NCI-H1092 treated with DMSO at 0.1 percent for 48 hours (cell line): ENCODE data around the gene INSYN1.

Experiments used
- DNase-seq: peaks from one replicate; lab custom pipeline; 2025; lab: John Stamatoyannopoulos, UW

Gene INSYN1

DNA sequence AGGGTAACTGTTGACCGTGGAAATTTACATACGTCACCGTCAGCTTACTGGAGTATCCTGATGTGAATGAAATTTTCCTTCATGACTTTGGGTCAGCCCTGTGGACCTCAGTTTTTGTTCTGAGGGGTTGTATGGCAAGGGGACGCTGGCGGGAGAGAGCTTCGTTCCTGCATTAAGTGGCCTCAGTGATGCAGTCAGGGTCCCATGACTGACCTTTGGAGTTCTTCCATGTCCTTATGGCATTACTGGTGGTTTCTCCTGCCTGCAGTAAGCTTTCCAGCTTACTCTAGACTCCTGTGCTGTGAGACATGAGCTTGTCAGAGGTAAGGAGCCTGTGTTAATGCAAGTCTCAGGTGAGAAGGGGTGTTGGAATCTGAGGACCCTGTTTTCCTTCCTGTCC, 67.2 kb downstream of the INSYN1 start:
- DNase-seq: no peak
